Lower lobe of right lung (tissue), 2 donors: ENCODE measurements around the gene VSTM5. TPM values are rescaled to one million over a fixed set of nuclear protein-coding genes. Genes with fewer than 3 reads are reported as not detected.

Source experiments
- ATAC-seq, 2 donors: fragments of 200-7000 bp; cut with Tn5 transposase; one replicate each; pipeline ENCODE4 v1.9.1; 2020 to 2022; ENCODE audit warnings: mild to moderate bottlenecking in 2 of 2, moderate library complexity in 2 of 2
- DNase-seq: peaks from one replicate; pipeline ENCODE4 v3.0.0-alpha.2; 2020
- H3K27ac ChIP-seq: fragments of 200-600 bp; one replicate; pipeline ENCODE4 v1.8.0; 2022
- H3K27me3 ChIP-seq: fragments of 200-600 bp; one replicate; pipeline ENCODE4 v1.8.0; 2022; ENCODE audit warnings: low read depth
- H3K36me3 ChIP-seq: fragments of 200-600 bp; one replicate; pipeline ENCODE4 v1.8.0; 2022; ENCODE audit warnings: mild to moderate bottlenecking
- H3K4me1 ChIP-seq: fragments of 200-600 bp; one replicate; pipeline ENCODE4 v1.8.0; 2022
- H3K4me3 ChIP-seq: fragments of 200-600 bp; one replicate; pipeline ENCODE4 v1.8.0; 2022; ENCODE audit warnings: mild to moderate bottlenecking
- H3K9me3 ChIP-seq: fragments of 200-600 bp; one replicate; pipeline ENCODE4 v1.8.0; 2022
- intact Hi-C: fragments of 100-400 bp; cut with DNase I; formaldehyde crosslinking; loops from one replicate; pipeline ENCODE4 v1.11.0; 2022
- total RNA-seq: library from RNA; stranded (reverse); fragmentation: NEBNext Ultra II Directional; extraction: Animal tissue kit (Norgen Biotek cat#: 25700); gene quantifications from one replicate; pipeline ENCODE4 v1.2.1, GENCODE V29; 2021
- TF ChIP-seq, protein P1 (sequence below): fragments of 200-600 bp; IDR thresholded peaks from one replicate; pipeline ENCODE4 v1.8.0; 2022; ENCODE audit warnings: antibody characterized with exemption, mild to moderate bottlenecking
- donor health status: DM: no; HTN: yes; CAD: no; lungs with severe emphysema.

The VSTM5 gene
- total RNA-seq, 1 donor from 2014 or later, result not detected

DNA sequence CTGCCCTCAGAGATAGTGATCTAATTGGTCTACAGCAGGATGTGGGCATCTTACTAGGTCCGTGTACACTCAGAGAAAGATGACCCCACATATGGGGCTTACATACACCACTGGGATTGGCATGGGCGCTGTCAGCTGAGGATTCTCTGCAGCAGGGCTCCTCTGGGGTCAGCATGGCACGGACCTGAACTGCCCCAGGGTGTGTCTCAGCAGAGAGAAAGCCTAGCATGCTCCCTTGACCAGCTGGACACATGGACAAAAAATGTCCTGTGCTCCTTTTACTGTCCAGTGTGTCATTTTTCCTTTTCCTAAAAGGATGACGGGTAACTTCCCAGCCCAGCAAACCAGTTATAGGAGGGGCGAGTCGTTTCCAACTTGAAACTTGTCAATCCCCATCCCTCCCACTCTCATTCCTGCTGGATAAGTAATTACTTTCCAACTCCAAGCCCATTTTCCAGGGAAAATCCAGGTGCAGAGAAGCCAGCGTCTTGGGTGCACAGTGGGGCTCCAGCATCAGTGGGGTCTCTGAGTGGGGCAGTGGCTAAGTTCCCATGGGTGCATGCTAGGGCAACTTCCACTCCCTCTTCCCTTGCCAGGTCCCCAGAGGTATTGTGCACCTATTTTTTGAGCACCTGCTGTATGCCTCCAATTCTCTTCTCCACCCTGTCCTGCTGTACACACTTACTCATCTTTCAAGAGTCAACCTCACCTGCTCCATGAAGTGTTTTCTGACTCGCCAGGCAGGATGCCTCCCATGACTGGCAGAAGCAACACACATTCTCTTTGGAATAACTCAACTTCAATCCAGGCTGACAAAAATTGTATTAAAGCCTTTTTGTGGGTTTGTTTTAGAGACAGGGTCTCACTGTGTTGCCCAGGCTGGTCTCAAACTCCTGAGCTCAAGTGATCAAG is 5.0 kb downstream of the VSTM5 start:
- ATAC-seq, result no peak
- H3K27ac ChIP-seq, result no peak overlapping the region

DNA sequence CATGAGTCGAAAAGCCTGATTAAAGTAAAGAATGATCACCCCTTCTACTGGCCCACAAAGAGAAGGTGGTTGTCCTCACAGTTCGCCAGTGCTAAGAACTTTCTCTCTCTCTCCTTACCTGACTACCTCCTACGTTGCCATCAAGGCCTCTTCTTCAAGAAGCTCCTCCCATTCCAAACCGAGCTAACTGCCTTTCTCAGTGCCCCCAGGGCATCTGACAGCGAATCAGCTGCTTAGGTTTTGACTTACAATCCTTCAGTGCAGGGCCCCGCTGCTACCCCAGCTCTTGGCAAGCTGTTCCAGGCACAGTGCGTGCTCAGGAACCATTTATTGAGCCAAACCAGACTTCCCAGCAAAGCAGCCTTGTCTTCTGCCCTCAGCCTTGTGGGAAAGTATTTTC is 5.8 kb downstream of the VSTM5 start:
- no peak overlapping the region for H3K27ac ChIP-seq
- H3K4me1 ChIP-seq, result peaks cover 3% of the 10 kb centered on the region
- no peak for ATAC-seq
- H3K36me3 ChIP-seq, result no peaks in the 10 kb centered on the region
- no peaks in the 10 kb centered on the region for H3K9me3 ChIP-seq
- DNase-seq, result no peak
- H3K27me3 ChIP-seq, result no peaks in the 10 kb centered on the region
- TF ChIP-seq, protein P1, sequence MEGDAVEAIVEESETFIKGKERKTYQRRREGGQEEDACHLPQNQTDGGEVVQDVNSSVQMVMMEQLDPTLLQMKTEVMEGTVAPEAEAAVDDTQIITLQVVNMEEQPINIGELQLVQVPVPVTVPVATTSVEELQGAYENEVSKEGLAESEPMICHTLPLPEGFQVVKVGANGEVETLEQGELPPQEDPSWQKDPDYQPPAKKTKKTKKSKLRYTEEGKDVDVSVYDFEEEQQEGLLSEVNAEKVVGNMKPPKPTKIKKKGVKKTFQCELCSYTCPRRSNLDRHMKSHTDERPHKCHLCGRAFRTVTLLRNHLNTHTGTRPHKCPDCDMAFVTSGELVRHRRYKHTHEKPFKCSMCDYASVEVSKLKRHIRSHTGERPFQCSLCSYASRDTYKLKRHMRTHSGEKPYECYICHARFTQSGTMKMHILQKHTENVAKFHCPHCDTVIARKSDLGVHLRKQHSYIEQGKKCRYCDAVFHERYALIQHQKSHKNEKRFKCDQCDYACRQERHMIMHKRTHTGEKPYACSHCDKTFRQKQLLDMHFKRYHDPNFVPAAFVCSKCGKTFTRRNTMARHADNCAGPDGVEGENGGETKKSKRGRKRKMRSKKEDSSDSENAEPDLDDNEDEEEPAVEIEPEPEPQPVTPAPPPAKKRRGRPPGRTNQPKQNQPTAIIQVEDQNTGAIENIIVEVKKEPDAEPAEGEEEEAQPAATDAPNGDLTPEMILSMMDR, result no peak
- H3K4me3 ChIP-seq, result no peak overlapping the region
- intact Hi-C loops, result no loop called here

More for the DNA sequence above, 5.0 kb downstream of the VSTM5 start:
- intact Hi-C loops, result no loop called here
- Histone ChIP-seq H3K9me3 (no peaks in the 10 kb centered on the region), H3K27me3 (no peaks in the 10 kb centered on the region), H3K4me1 (peaks cover 5% of the 10 kb centered on the region), H3K4me3 (no peak overlapping the region), H3K36me3 (no peaks in the 10 kb centered on the region)
- TF ChIP-seq, protein P1, result no peak
- no peak for DNase-seq

DNA sequence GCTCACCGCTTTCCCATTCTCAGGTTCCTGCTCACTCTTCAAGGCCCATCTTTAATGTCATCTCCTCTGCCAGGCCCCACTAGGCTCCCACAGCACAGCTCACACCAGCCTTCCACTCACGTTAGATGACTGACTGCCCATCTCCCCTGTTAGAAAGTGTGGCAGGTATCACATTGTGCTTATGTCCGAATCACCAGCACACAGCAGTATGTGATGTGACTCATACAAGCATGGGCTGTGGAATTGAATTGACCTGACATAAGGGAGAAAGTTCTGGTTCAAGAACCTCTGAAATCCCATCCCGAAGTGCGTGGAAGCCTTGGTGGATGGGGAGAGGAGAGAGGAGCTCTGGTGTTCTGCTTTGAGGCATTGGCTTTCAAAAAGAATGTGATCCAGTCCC is 6.5 kb downstream of the VSTM5 start:
- no peaks in the 10 kb centered on the region for H3K36me3 ChIP-seq
- no peak overlapping the region for H3K27ac ChIP-seq
- no peak for ATAC-seq
- H3K4me1 ChIP-seq, result no peaks in the 10 kb centered on the region
- H3K4me3 ChIP-seq, result no peak overlapping the region
- no peaks in the 10 kb centered on the region for H3K9me3 ChIP-seq
- no peak for DNase-seq
- H3K27me3 ChIP-seq, result no peaks in the 10 kb centered on the region
- intact Hi-C loops, result no loop called here
- TF ChIP-seq, protein P1, result no peak

DNA sequence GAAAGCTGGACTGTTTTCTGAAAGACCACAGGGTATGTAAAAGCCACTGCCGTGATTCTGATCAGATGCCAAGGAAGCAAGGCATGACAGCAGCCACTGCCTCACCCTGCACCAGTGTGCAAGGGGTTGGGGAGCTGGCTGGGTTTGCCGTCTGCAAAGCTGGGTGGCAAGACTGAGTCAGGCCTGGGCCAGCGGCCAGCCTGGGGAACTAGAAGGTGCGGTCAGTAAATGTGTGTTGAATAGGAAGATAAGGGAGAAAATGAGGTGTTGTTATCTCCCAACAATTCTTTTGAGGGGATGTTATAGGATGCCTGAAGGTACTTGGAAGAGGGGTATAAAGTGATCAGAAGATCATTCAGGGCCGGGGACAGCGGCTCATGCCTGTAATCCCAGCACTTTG is 8.0 kb downstream of the VSTM5 start:
- no peak for ATAC-seq

DNA sequence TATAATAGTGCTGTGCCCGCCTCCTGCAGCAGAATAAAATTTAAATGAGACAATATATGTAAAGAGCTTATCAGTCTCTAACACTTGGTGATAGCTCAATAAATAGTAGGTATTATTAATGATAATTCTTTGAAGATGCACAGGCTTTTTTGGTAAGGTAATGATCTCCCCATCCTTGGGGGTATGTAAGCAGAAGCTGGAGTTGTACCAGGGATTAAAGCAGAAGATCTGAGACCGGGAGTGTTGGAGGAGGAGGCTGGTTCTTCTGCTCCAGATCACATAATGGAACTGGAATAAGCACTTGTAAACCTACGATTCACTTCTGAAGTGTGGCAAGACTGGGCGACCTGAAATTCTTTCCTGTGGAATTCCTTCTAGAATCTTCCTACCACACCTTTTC is 8.4 kb downstream of the VSTM5 start:
- TF ChIP-seq, protein P1, result no peak
- DNase-seq (no peak), ATAC-seq (no peak)
- H3K4me1 ChIP-seq, result no peaks in the 10 kb centered on the region
- no peaks in the 10 kb centered on the region for H3K27me3 ChIP-seq
- intact Hi-C loops, result no loop called here
- H3K4me3 ChIP-seq, result no peak overlapping the region
- no peaks in the 10 kb centered on the region for H3K9me3 ChIP-seq
- no peaks in the 10 kb centered on the region for H3K36me3 ChIP-seq
- H3K27ac ChIP-seq, result no peak overlapping the region

More for the DNA sequence above, 8.0 kb downstream of the VSTM5 start:
- Histone ChIP-seq H3K4me1 (no peaks in the 10 kb centered on the region), H3K36me3 (no peaks in the 10 kb centered on the region), H3K4me3 (no peak overlapping the region), H3K27me3 (no peaks in the 10 kb centered on the region), H3K9me3 (no peaks in the 10 kb centered on the region), H3K27ac (no peak overlapping the region)
- TF ChIP-seq, protein P1, result no peak
- intact Hi-C loops, result no loop called here
- DNase-seq, result no peak
